DND-41 (cell line): ENCODE data around the gene MSH3.

Source experiments
- ATAC-seq: fragments of 200-7000 bp; cut with Tn5 transposase; 3 replicates; pipeline ENCODE4 v1.9.1; 2021; ENCODE audit warnings: low read depth; ENCODE audit not compliant: insufficient read depth
- DNase-seq: peaks from one replicate; pipeline ENCODE4 v3.0.0-alpha.2; 2020
- H2AFZ ChIP-seq: 2 replicates; pipeline ENCODE4 v1.6.0; 2012; ENCODE audit warnings: low read depth, low read length
- H3K27ac ChIP-seq: 2 replicates; pipeline ENCODE4 v1.5.1; 2012; ENCODE audit warnings: low read length, inconsistent platforms
- H3K27me3 ChIP-seq: fragments of 200-600 bp; sonication (generic); 2 replicates; pipeline ENCODE4 v1.6.0; 2012; ENCODE audit warnings: low read length, mild to moderate bottlenecking, inconsistent platforms; ENCODE audit not compliant: insufficient read depth, poor library complexity
- H3K36me3 ChIP-seq: 2 replicates; pipeline ENCODE4 v1.5.1; 2012; ENCODE audit warnings: low read length, inconsistent platforms; ENCODE audit not compliant: insufficient read depth
- H3K4me1 ChIP-seq: 2 replicates; pipeline ENCODE4 v1.5.1; 2012; ENCODE audit warnings: mild to moderate bottlenecking, low read length; ENCODE audit not compliant: insufficient read depth
- H3K4me2 ChIP-seq: 2 replicates; pipeline ENCODE4 v1.6.0; 2012; ENCODE audit warnings: mild to moderate bottlenecking, moderate library complexity, low read length, inconsistent platforms; ENCODE audit not compliant: insufficient read depth
- H3K4me3 ChIP-seq, 2 experiments: fragments of 200-600 bp in 1 of 2; shearing (Covaris generic) in 1 of 2; 2 replicates each; pipeline ENCODE4 v1.5.1; 2012 to 2016; ENCODE audit warnings: inconsistent platforms in 2 of 2, low read length in 2 of 2, mild to moderate bottlenecking in 2 of 2, low read depth in 1 of 2, moderate library complexity in 1 of 2
- H3K79me2 ChIP-seq: 2 replicates; pipeline ENCODE4 v1.6.0; 2012; ENCODE audit warnings: low read length, inconsistent platforms; ENCODE audit not compliant: insufficient read depth
- H3K9ac ChIP-seq: 2 replicates; pipeline ENCODE4 v1.6.0; 2012; ENCODE audit warnings: low read depth, mild to moderate bottlenecking, inconsistent platforms, low read length, moderate library complexity
- H3K9me3 ChIP-seq: 2 replicates; pipeline ENCODE4 v1.5.1; 2012; ENCODE audit warnings: low read length, moderate library complexity, mild to moderate bottlenecking, inconsistent platforms; ENCODE audit not compliant: insufficient read depth, severe bottlenecking
- H4K20me1 ChIP-seq: 2 replicates; pipeline ENCODE4 v1.6.0; 2012; ENCODE audit warnings: low read length; ENCODE audit not compliant: insufficient read depth
- CTCF ChIP-seq: IDR thresholded peaks from 2 replicates; pipeline ENCODE4 v1.5.1; 2012; ENCODE audit warnings: borderline replicate concordance, low read length, moderate library complexity, mild to moderate bottlenecking; ENCODE audit not compliant: poor library complexity, severe bottlenecking; ENCODE audit errors: extremely low read depth
- EZH2 ChIP-seq: IDR thresholded peaks from 3 replicates; pipeline ENCODE4 v1.6.1; 2012; ENCODE audit warnings: borderline replicate concordance, low read depth, mild to moderate bottlenecking, moderate library complexity, low read length, inconsistent platforms; ENCODE audit not compliant: severe bottlenecking

MSH3 gene

GRCh38 chr5:80745490-80745889 is 91.0 kb downstream of the MSH3 start:
- no peak for TF ChIP-seq CTCF
- no peak for TF ChIP-seq EZH2
- DNase-seq, result no peak
- H3K4me1 ChIP-seq, result no peaks in the 10 kb centered on the region
- ATAC-seq, result no peak
- H2AFZ ChIP-seq, result no peak overlapping the region
- H3K4me2 ChIP-seq, result no peak overlapping the region
- no peaks in the 10 kb centered on the region for H3K27me3 ChIP-seq
- H3K9me3 ChIP-seq, result peaks cover 10% of the 10 kb centered on the region
- no peak overlapping the region for H3K27ac ChIP-seq
- H3K4me3 ChIP-seq, result no peak overlapping the region
- no peaks in the 10 kb centered on the region for H4K20me1 ChIP-seq
- no peak overlapping the region for H3K9ac ChIP-seq
- H3K79me2 ChIP-seq, result no peaks in the 10 kb centered on the region
- peaks cover 60% of the 10 kb centered on the region for H3K36me3 ChIP-seq

GRCh38 chr5:80747922-80748321 is 93.5 kb downstream of the MSH3 start:
- peaks cover 51% of the 10 kb centered on the region for H3K36me3 ChIP-seq
- no peak for DNase-seq
- H3K79me2 ChIP-seq, result no peaks in the 10 kb centered on the region
- H3K9ac ChIP-seq, result no peak overlapping the region
- no peaks in the 10 kb centered on the region for H4K20me1 ChIP-seq
- no peak for ATAC-seq
- no peak overlapping the region for H2AFZ ChIP-seq
- H3K9me3 ChIP-seq, result peaks cover 8% of the 10 kb centered on the region
- H3K27ac ChIP-seq, result no peak overlapping the region
- H3K4me2 ChIP-seq, result no peak overlapping the region
- no peak overlapping the region for H3K4me3 ChIP-seq
- no peaks in the 10 kb centered on the region for H3K4me1 ChIP-seq
- no peaks in the 10 kb centered on the region for H3K27me3 ChIP-seq
- TF ChIP-seq CTCF (no peak), EZH2 (no peak)

GRCh38 chr5:80752427-80752826 is 98.0 kb downstream of the MSH3 start:
- ATAC-seq (no peak), DNase-seq (no peak)
- no peak for TF ChIP-seq CTCF
- no peak for TF ChIP-seq EZH2
- Histone ChIP-seq H3K4me1 (peaks cover 44% of the 10 kb centered on the region), H3K36me3 (peaks cover 14% of the 10 kb centered on the region), H3K9me3 (no peaks in the 10 kb centered on the region), H3K27me3 (no peaks in the 10 kb centered on the region), H2AFZ (no peak overlapping the region), H3K79me2 (no peaks in the 10 kb centered on the region), H3K9ac (no peak overlapping the region), H3K4me3 (no peak overlapping the region), H3K27ac (no peak overlapping the region), H3K4me2 (no peak overlapping the region), H4K20me1 (no peaks in the 10 kb centered on the region)

- Histone ChIP-seq H3K4me2 (no peak overlapping the region), H2AFZ (no peak overlapping the region), H4K20me1 (no peaks in the 10 kb centered on the region), H3K9me3 (no peaks in the 10 kb centered on the region), H3K79me2 (no peaks in the 10 kb centered on the region), H3K27ac (peak overlapping the region; percentile 5; the same call in 1 of the 2 replicates), H3K9ac (no peak overlapping the region), H3K27me3 (no peaks in the 10 kb centered on the region), H3K4me3 (no peak overlapping the region), H3K4me1 (peaks cover 50% of the 10 kb centered on the region), H3K36me3 (peaks cover 14% of the 10 kb centered on the region; the same call in 1 of the 2 replicates)
- DNase-seq (no peak), ATAC-seq (no peak)
- TF ChIP-seq CTCF, result no peak
- no peak for TF ChIP-seq EZH2
Observed at GRCh38 chr5:80753712-80754111, 99.3 kb downstream of the MSH3 start.
